Measurements from ENCODE around the gene AMOT. TPM values are rescaled to one million over a fixed set of nuclear protein-coding genes. Genes with fewer than 3 reads are reported as not detected.

Gene AMOT
- polyA plus RNA-seq, 3 donors, result 1.4 to 5.2 (median 1.8) TPM

GRCh38 chrX:112846187-112846586 is 5.6 kb upstream of the AMOT start:
- 44 to 56% (median 48%) methylated on average over 4 of the region's 4 CpGs for WGBS, 3 donors
- H3K27ac ChIP-seq (ENCODE audit: low read depth, low read length), result no peak overlapping the region

- no peak overlapping the region for H3K27ac ChIP-seq (ENCODE audit: low read depth, low read length)
- 73 to 86% (median 75%) methylated on average over 6 of the region's 6 CpGs for WGBS, 3 donors
Measured at GRCh38 chrX:112844250-112844649, 3.6 kb upstream of the AMOT start.

GRCh38 chrX:112841820-112842157 is 1.2 kb upstream of the AMOT start:
- H3K27ac ChIP-seq (ENCODE audit: low read depth, low read length), result no peak overlapping the region
- 6 to 42% (median 31%) methylated on average over 5 of the region's 5 CpGs for WGBS, 3 donors

GRCh38 chrX:112841114-112841819 is 636 bp upstream of the AMOT start:
- WGBS, 3 donors, result 0 to 14% (median 1%) methylated on average over 16 to 46 of the region's 46 CpGs
- no peak overlapping the region for H3K27ac ChIP-seq (ENCODE audit: low read depth, low read length)

- WGBS, 3 donors, result 10 to 39% (median 11%) methylated on average over 5 of the region's 5 CpGs
- no peak overlapping the region for H3K27ac ChIP-seq (ENCODE audit: low read depth, low read length)
Measured at GRCh38 chrX:112839856-112840255, 775 bp downstream of the AMOT start.

- WGBS, 3 donors, result 50 to 96% (median 94%) methylated on average over 1 of the region's 1 CpG
Measured at GRCh38 chrX:112837531-112837930, 3.1 kb downstream of the AMOT start.

GRCh38 chrX:112835019-112835418 is 5.6 kb downstream of the AMOT start:
- WGBS, 3 donors, result 76 to 100% (median 100%) methylated on average over 1 of the region's 1 CpG
- no peak overlapping the region for H3K27ac ChIP-seq (ENCODE audit: low read depth, low read length)

More at GRCh38 chrX:112837531-112837930, 3.1 kb downstream of the AMOT start:
- no peak overlapping the region for H3K27ac ChIP-seq (ENCODE audit: low read depth, low read length)

- 45 to 71% (median 65%) methylated on average over 8 of the region's 8 CpGs for WGBS, 3 donors
- no peak overlapping the region for H3K27ac ChIP-seq (ENCODE audit: low read depth, low read length)
Measured at GRCh38 chrX:112834031-112834845, 6.4 kb downstream of the AMOT start.

GRCh38 chrX:112832481-112833095 is 8.0 kb downstream of the AMOT start:
- no peak overlapping the region for H3K27ac ChIP-seq (ENCODE audit: low read depth, low read length)
- WGBS, 3 donors, result 46 to 79% (median 67%) methylated on average over 3 of the region's 3 CpGs

- H3K27ac ChIP-seq (ENCODE audit: low read depth, low read length), result no peak overlapping the region
- WGBS, 3 donors, result 65 to 100% (median 92%) methylated on average over 3 of the region's 3 CpGs
Measured at GRCh38 chrX:112830540-112830939, 10.1 kb downstream of the AMOT start.

GRCh38 chrX:112827292-112827903 is 13.2 kb downstream of the AMOT start:
- no peak overlapping the region for H3K27ac ChIP-seq (ENCODE audit: low read depth, low read length)
- WGBS, 3 donors, result 68 to 93% (median 82%) methylated on average over 1 of the region's 1 CpG

GRCh38 chrX:112826023-112826422 is 14.6 kb downstream of the AMOT start:
- H3K27ac ChIP-seq (ENCODE audit: low read depth, low read length), result no peak overlapping the region

- no peak overlapping the region for H3K27ac ChIP-seq (ENCODE audit: low read depth, low read length)
- 64 to 93% (median 92%) methylated on average over 7 of the region's 7 CpGs for WGBS, 3 donors
Measured at GRCh38 chrX:112822892-112823291, 17.7 kb downstream of the AMOT start.

- no peak overlapping the region for H3K27ac ChIP-seq (ENCODE audit: low read depth, low read length)
- WGBS, 3 donors, result 71 to 89% (median 79%) methylated on average over 3 of the region's 3 CpGs
Measured at GRCh38 chrX:112820364-112821268, 20.0 kb downstream of the AMOT start.

GRCh38 chrX:112819813-112820212 is 20.8 kb downstream of the AMOT start:
- H3K27ac ChIP-seq (ENCODE audit: low read depth, low read length), result no peak overlapping the region

GRCh38 chrX:112819008-112819640 is 21.5 kb downstream of the AMOT start:
- 32 to 46% (median 38%) methylated on average over 2 of the region's 2 CpGs for WGBS, 3 donors
- H3K27ac ChIP-seq (ENCODE audit: low read depth, low read length), result no peak overlapping the region

More at GRCh38 chrX:112819813-112820212, 20.8 kb downstream of the AMOT start:
- WGBS, 3 donors, result 67 to 69% (median 67%) methylated on average over 1 of the region's 1 CpG

GRCh38 chrX:112818114-112819007 is 22.3 kb downstream of the AMOT start:
- 40 to 74% (median 67%) methylated on average over 11 of the region's 11 CpGs for WGBS, 3 donors
- H3K27ac ChIP-seq (ENCODE audit: low read depth, low read length), result no peak overlapping the region

Data from adipose tissue (tissue), 3 donors.